HG02973 (cell line): ENCODE results near the gene ZC3H11A.
A peak's percentile ranks its signal among the peaks of the same experiment; 100 is the strongest.
"Not testable (repeated sequence)": the region's sequence is repeated elsewhere in the genome, so short reads cannot be mapped to it uniquely, and the experiment has no call there.

ENCODE experiments used
- ATAC-seq: cut with Tn5 transposase; IDR thresholded peaks from one replicate; pipeline ENCODE4 v1.9.1; 2021; ENCODE audit warnings: moderate library complexity; ENCODE audit not compliant: unreplicated experiment

ZC3H11A gene

GRCh38 chr1:203795441-203796235, at the start of gene ZC3H11A, which contains the start of gene ZBED6:
Gene ZC3H11A, plus strand, starts transcription at chr1:203795623. Its CDS starts 21,448 bp downstream, at chr1:203817071.
Gene ZBED6, plus strand, starts transcription at chr1:203795623. Its CDS starts 1,900 bp downstream, at chr1:203797523.
- ATAC-seq, result peak; percentile 97

GRCh38 chr1:203746281-203746680, 49.1 kb upstream of the ZC3H11A start:
- no peak for ATAC-seq

GRCh38 chr1:203751051-203751450, 44.4 kb upstream of the ZC3H11A start:
- ATAC-seq, result no peak

GRCh38 chr1:203751618-203752361, 43.6 kb upstream of the ZC3H11A start:
- ATAC-seq, result not testable (repeated sequence)

GRCh38 chr1:203754455-203754864, 41.0 kb upstream of the ZC3H11A start:
- ATAC-seq, result peak; percentile 60

- no peak for ATAC-seq
Measured at GRCh38 chr1:203756036-203756435, 39.4 kb upstream of the ZC3H11A start.

GRCh38 chr1:203758749-203759148, 36.7 kb upstream of the ZC3H11A start:
- not testable (repeated sequence) for ATAC-seq

GRCh38 chr1:203760506-203760905, 34.9 kb upstream of the ZC3H11A start:
- ATAC-seq, result no peak

- ATAC-seq, result not testable (repeated sequence)
Measured at GRCh38 chr1:203761958-203762357, 33.5 kb upstream of the ZC3H11A start.

- no peak for ATAC-seq
Measured at GRCh38 chr1:203763505-203763904, 31.9 kb upstream of the ZC3H11A start.

GRCh38 chr1:203764105-203765028, 31.1 kb upstream of the ZC3H11A start:
- no peak for ATAC-seq

GRCh38 chr1:203765029-203765837, 30.2 kb upstream of the ZC3H11A start, which contains the start of gene LAX1:
Gene LAX1, plus strand, starts transcription at chr1:203765183. Its CDS starts 383 bp downstream, at chr1:203765566.
- peak; percentile 84 for ATAC-seq

GRCh38 chr1:203768256-203768655, 27.2 kb upstream of the ZC3H11A start:
- ATAC-seq, result no peak

GRCh38 chr1:203769505-203770343, 25.7 kb upstream of the ZC3H11A start:
- no peak for ATAC-seq

GRCh38 chr1:203771901-203772301, 23.5 kb upstream of the ZC3H11A start:
- ATAC-seq, result no peak

- no peak for ATAC-seq
Measured at GRCh38 chr1:203772836-203773235, 22.6 kb upstream of the ZC3H11A start.

- no peak for ATAC-seq
Measured at GRCh38 chr1:203776636-203777035, 18.8 kb upstream of the ZC3H11A start.

GRCh38 chr1:203777596-203777995, 17.8 kb upstream of the ZC3H11A start:
- no peak for ATAC-seq

GRCh38 chr1:203778146-203778545, 17.3 kb upstream of the ZC3H11A start:
- no peak for ATAC-seq
